Measurements from ENCODE around the gene SLK.

SLK gene

DNA sequence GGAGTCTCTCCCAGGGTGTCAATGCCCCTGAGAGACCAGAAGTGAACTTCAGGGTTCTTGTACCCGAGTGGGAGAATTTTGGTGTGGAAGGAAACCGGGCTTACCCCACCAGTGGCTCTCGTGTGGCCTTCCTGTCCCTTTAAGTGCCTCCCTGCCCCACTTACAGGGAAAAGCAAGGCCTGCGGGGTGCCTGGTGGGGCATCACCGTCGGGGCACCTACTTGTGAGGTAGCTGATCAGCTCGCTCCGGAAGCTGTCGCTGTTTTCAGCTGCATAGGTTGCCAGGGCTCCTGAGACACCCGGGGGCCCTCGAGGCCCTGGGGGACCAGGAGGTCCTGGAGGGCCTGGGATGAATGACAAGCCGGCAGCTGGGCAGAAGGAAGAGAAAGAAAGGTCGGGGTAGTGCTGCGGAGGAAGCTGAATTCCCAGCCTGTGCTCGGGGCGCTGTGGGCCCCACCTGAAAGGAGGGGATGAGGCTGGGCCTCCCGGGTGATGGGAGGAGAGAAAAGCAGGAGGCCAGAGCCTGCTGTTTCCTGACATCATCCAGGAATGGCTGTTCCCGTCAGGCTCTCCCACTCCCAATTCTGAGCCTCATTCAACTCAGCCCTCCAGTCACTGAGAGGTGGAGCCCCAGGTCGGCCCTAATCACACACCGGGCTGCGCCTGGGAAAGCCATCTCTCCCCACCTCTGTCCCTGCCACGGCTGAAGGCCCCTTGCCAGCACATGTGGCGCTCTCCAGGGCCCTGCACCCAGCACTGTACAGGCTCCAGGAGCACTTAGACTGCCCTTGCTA lies 67.7 kb downstream of the SLK start:
- no peak for DNase-seq (ENCODE audit: low read depth)

DNA sequence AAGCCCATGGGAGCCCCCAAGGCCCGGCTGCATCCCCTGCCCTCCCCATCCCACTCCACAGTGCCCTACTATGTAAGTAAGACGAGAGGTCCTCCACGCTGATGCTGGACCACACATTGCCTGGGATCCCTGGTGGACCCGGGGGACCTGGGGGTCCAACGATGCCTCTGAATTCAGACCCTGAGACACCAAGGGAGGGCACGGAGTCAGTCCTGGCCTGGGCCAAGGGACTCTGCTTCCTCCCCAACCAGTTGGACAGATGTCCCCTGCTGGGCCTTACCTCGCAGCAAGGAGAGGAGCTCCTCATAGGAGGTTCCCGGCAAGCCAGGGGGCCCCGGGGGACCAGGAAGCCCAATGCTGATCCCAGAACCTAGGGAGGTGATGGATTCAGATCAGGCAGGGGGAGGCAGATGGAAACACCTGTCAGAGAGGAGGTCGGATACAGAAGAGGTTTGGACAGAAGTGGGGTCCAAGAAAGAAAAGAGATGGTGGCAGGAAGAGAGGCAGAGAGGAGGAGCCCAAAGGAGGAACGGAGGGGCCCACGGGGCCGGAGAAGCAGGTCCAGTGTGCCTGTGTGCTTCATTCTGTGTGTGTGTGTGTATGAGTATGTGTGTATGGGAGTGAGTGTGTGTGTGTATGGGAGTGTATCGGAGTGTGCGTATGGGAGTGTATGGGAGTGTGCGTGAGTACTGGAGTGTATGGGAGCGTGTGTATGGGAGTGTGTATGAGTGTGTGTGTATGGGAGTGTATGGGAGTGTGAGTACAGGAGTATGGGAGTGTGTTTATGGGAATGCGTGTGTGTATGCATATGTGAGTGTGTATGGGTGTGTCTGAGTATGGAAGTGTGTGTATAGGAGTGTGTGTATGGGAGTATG lies 68.5 kb downstream of the SLK start:
- no peak for DNase-seq (ENCODE audit: low read depth)

DNA sequence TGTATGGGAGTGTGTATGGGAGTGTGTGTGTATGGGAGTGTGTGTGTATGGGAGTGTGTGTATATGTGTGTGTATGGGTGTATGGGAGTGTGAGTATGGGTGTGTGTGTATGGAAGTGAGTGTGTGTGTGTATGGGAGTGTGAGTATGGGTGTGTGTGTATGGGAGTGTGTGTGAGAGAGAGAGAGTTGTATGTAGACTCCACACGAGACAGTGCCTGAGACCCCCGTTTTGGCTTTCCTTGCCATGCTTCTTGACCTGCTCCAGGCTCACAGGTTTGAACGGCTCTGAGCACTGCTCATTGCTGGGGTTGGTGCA lies 69.1 kb downstream of the SLK start:
- DNase-seq (ENCODE audit: low read depth) = no peak

DNA sequence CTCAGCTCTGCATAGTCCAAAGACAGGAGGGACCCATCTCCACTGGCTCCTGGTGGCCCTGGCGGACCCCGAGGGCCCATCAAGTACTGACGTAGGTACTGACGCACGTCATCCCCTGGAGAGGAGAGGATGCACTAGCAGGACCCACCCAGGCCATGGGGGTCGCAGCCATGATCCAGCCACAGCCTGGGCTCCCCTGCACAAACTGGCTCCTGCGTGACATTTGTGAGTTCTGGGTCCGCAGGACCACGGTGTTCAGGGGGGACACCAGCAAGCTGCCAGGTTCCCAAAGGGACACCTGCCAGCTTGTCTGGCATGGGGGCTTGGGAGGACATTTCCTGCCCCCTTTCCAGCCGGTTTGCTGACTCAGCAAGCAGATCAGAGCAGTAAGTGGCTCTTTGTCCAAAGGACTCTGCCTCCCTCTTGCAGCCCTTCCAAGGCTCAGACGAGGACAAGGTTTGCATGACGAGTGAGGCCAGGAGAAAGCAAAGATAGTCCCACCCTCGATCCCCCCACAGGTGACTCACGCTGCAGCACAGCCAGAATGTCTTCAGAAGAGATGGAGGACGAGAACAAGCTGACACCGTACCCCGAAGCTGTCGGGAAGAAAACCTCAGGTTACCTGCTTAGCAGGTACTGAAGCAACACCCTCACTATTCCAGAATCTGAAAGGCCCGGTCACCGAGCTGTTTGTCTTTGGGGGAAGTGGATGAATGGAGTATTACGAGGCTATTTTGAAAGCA lies 69.7 kb downstream of the SLK start:
- no peak for DNase-seq (ENCODE audit: low read depth)

DNA sequence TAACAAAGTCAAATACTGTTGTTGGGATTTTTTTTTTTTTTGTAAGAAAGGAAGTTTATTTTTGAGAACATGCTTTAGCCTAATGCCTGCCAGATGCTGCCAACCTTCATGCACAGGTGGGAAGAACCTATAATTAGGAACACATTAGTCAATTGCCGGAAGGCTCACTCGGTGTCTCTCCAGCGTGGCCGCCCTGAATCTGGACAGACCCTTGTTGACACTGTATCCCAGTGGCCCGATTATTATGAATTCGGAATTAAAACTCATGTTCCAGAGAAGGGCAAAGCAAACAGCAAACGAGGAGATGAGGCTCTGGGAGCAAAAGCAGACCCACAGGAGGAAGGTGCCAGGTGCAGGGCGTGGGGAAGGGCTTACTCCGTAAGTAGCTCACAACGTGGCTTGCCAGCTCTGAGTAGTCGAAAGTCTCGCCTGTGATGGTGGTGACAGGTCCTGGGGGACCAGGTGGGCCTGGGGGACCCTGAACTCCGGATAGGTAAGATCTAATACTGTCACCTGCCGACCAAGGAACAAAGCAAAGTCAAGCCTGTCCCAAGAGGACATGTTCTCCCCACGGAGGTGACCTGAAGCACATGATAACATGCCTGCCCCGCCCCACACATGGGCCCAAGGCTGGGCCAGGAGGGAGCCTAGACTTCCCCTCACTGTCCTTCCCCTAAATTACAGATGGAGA lies 70.5 kb downstream of the SLK start:
- no peak for DNase-seq (ENCODE audit: low read depth)

DNA sequence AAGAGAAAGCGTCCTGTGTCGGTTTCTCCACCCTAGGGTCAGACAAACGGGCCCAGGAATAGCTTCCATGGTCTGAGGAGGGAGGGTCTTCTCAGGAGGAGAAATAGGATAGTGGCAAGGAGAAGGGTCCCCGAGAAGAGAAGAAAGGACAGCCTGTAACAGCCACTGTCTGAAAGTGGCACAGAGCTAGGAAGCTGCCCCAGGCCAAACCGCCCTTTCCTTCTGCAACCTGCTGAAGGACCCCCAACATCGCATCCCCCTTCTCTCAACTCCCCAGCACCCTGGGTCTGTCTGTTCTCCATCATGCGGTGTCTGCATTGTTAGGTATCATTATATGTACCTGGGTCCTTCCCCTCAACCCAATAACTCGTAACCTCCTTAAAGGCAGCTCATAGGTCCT lies 71.6 kb downstream of the SLK start:
- no peak for DNase-seq (ENCODE audit: low read depth)

DNA sequence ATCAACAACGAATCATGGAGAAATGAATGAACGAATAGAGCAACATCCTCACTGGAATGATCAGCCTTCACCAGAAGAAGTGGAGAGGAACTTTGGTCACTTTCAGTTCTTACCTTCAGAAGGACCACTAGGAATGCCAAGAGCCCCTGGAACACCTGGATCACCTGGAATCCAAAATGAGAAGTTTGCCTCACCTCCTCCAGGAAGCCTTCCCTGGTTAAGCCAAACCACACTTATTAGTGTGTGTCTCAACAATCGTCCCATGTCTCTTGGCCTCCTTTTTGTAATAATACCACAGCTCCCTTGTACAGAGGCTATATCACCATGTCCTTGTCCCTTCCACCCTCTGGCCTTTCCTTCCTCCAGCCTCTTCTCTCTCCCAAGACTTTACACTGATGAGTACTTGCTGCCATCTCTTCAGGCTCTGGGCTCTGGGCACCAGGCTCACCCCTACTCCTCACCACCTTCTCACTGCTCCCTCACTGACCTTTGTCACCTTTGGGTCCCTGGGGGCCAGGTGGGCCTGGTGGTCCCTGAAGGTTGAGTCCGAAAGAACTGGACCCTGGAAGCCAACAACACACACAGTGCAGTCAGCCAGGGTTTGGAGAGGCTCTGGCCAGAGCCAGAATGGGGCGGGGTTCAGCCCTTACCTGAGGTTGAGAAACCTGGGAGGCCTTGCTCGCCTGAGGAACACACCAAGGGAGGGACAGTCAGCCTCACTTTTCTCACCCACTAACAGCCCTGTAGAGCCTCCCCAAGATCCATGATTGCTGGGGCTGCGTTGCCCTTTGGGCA lies 72.2 kb downstream of the SLK start:
- DNase-seq (ENCODE audit: low read depth) = no peak

DNA sequence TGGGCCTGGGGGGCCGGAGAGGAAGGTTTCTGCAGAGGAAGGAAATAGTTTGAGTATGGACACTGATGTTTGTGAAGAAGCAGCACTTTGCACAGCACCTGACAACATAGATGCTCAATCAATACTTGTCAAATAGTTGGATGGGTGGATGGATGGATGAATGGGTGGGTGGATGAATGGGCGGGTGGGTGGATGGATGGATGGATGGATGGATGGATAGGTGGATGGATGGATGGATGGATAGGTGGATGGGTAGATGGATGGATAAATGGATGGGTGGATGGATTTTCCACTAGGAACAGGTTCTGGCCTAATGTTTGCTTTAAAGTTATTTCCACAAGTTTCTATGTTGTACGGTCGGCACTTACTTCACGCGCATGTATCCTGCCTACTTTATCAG lies 73.4 kb downstream of the SLK start:
- no peak for DNase-seq (ENCODE audit: low read depth)

DNA sequence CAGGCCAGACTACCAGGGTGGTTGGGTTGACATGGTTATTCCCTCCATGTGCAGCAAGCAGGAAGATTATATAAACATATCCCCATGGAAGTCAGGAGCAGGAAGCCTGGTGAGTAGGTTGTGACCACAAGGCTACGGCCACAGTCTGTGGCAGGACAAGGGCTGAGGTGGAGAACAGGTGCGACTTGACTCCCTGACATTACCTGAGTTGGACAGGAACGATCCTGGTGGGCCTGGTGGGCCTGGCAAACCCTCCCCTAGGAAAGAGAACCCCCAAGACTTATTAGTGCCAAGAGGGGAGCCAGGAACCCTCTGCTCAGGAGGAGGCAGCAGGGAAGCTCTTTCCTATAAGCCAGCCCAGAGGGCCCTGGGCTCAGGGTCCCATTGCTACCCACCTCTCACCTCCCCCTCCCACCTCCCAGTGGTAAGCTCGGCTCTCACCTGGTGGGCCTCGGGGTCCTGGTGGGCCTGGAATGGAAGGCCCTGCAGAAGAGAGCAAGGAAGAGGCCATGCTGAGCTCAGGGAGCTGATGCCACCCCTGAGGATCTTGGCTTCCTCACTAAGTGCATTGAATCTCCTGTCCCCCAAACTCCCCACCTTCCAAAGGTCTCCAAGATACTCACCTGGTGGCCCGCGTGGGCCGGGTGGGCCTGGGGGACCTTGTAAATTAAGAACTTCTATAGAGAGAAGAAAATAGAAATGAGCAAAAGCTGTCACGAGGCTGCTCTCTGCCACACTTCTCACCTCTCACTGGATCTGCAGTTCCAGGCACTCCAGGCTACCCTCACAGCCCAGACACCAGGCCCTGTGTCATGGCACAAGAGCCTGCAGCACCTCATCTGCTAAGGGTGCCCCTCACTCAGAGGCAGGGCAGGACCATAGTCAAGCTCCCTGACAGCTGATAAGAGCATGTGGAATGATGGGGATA lies 74.2 kb downstream of the SLK start:
- DNase-seq (ENCODE audit: low read depth) = no peak

DNA sequence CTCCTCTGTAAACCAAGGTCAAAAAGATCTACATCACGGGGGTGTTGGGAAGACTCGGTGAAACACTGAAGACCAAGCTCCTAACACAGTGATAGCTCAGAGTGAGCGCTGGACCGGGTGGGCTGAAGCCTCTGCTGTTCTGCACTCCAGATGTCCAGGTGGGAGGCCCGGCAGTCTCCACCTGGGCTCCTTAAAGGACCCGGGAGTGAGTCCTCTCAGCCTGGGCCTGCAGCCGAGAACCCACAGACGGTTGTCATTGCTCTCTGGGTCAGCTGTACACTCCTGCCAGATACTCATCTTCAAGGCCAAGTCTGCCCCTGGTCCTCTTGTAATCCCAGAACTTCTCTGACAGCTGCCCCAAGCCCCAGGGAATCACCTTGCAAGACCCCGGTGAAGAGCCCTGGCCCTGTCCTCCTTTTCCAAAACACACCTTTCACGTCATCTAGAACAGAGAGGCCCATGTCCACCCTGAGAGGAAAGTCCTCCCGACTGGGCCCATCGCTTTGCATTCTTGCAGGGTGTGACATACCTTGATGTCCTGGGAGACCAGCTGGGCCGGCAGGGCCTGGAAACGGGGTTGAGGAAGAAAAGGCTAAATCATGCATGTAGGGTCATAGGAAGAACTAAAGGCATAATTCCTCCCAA lies 75.1 kb downstream of the SLK start:
- no peak for DNase-seq (ENCODE audit: low read depth)

DNA sequence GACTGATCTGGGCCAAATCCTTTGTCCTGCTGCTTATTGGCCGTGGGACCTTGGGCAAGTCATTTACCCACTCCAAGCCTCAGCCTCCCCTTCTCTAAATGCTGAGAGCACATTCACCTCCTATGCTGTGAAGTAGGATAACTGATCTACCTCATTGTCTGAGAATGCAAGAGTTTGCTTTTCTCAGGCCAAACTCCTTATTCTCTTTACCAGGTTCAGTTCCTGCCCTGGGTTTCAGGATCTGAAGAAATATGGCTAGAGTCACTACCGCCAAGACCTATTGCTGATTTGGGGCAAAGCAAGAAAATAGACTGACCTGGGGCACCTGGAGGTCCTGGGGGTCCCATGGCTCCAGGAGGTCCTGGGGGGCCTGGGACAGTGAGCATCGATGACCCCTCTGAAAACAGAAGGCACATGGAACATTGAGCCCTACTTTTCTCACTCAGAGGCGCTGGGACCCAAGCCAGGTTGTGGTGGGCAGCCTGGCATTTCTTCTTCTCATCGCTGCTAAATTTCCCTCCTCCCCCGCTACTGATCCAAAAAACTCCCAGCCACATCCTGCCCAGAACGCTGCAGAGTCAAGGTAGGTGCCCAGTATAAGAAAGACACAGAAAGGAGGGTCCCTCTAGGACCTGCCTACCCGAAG lies 76.4 kb downstream of the SLK start:
- no peak for DNase-seq (ENCODE audit: low read depth)

DNA sequence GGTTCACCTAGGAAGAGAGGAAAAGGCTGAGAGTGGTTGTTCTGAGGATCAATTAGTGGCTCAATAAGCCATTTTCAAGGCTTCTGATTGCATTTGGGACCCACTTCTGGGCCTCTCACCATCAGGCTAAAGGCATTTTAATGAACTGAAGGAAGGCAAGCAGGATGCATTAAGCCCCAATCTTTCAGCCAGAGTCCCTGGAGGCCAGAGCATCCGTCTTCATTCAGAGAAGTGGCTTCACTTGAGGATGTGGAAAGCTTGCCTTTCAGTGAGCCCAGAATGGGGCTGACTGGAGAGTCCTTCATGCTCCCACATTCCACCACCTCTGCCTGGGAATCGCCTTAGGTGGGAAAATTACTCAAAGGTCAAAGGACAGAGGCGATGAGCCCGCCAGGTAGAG lies 76.9 kb downstream of the SLK start:
- no peak for DNase-seq (ENCODE audit: low read depth)

DNA sequence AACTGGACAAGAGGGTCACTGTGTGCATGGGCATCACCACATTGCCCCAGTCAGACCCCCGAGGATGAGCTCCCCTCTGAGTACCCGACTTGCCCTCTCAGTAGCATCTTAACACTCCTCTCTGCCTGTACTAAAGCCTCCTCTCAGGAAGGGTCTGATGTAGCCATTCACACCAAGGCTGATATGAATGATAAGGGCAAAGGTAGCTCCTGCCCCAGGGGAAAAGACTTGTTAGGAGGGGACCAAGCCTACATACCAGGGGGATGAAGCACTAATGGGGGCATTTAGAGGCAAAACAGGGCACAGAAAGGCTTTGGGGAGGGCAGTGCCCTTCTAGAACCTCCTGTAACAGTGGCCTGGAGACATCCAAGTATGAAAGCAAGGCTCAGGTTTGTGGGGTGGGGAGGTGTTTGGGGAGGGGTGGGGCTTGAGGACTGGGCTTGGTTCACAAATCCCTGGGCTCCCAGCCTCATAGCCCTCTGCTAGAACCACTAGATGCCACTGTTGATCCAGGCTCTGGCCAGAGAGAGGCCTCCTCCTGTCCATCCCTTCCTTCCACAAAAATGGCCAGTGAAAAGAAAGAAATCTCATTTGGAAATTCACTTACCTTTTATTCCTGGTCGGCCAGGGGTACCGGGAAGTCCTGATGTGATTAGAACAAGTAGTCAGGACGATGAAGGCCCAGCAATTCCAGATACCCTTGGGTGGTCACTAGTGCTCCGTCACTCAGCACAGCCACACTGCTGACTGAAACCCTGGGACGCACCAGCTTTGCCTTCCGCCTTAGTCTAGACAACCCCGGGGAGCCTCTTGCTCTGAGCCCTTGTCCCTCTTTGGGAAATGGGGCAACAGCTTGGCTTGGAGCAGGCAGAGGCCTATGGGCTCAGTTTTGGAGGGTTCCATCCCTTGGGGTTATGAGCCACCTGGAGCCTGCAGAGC lies 78.5 kb downstream of the SLK start:
- no peak for DNase-seq (ENCODE audit: low read depth)

DNA sequence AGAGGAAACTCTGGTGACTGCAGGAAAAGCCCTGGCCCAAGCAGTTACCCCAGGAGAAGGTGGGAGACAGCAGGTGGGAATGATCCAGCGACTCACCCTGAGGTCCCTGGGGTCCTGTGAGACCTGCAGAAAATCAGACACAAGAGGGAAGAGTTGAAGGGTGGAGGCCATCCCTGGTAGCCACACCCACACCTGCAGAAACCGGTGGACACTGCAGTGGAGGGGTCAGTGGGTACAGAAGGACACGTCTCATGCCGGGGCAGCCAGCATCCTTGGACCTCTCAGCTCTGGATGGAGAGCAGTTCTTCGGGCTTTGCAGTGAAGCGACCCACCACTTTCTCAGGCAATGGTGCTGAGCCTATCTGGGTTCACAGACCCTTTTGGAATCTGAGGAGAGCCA lies 79.7 kb downstream of the SLK start:
- no peak for DNase-seq (ENCODE audit: low read depth)

DNA sequence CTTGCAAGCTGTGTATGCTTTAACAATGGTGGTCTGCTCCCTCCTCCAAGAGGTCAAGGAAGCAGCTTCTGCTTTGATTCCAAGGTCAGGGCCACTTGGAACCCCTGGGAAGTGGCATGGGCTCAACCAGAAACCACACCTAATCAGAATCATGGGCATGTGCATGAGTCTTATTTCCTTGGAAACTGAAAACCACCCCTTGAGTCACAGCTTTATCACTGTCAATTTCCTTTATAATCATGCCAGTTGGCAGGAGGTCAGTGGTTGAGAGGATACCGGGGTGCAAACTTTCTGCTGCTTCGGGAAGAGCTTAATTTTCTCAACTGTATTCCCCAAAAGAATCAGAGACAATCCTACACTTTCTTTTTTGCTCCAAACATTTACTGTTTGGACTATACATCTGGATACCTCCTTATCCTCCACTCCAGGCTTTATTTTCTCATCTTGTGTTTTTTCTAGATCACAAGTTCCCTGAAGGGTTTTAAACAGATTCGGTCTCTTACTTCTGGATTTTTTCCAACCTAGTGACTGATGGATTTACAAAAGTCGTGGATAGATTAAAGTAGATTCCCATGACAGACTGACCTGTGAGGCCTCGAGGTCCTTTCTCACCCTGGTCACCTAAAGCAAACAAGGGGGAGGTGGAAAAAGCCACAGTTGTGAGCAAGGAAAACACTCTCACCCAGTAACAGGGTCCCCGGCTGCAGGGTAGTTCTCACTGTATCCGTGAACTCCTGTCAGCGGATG lies 82.7 kb downstream of the SLK start:
- no peak for DNase-seq (ENCODE audit: low read depth)

DNA sequence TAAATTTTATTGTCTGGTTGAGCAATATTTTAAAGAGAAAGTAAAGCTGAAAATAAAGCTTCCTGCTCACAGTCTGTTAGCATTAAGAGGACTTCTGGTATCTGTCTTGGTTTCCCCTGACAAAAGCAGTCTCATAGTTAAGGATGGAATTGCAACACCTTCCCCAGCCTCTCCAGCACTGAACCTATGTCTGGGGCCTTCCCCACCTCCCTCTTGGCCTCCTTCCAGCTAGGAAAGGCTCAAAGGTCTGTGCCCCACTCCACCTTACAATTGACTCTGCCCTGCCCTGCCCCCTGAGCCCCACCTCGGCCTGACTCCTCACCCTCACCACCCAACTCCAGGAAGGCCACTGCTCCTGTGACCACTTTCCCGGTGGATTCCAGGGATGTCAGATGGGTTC lies 85.5 kb downstream of the SLK start:
- no peak for DNase-seq (ENCODE audit: low read depth)

DNA sequence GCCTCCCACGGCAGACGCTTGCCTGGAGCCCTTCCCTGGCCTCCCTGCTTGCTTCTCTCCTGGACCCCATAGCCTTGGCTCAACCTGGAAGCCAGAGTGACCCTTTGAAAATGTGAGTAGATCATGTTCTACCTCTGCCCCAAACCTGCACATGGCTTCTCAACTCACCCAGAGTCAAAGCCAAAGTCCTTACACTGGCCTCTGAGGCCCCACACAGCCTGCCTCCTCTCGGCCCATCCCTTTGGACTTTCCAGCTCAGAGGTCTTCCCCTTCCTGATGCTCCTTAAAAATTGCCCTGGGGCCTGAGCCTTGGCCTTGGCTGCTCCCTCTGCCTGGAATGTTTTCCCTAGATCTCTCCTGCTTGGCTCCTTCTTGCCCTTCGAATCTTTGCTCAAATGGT lies 86.3 kb downstream of the SLK start:
- DNase-seq (ENCODE audit: low read depth) = no peak

DNA sequence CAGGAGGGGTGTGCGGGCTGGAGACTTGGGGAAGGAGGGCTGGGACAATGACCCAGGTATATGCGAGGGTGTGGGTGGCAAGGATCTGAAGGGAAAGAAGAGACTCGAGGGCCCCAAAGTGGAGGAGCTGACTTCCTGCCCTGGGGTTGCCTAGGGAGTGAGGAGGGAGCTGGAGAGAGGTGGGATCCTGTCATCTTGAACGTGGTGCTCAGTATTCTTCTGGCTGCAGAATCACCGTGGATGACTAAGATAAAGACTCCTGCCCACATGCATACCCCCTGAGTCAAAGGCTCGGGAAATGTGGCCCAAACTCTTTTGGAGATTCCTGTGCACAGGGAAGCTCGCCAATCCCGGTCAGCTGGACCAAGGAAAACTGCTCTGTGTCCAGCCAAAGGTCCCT lies 87.5 kb downstream of the SLK start:
- no peak for DNase-seq (ENCODE audit: low read depth)
